Left ventricle myocardium inferior (tissue), 1 donor: ENCODE measurements around the gene DDN. TPM values are rescaled to one million over a fixed set of nuclear protein-coding genes. Genes with fewer than 3 reads are reported as not detected.

ENCODE experiments used
- DNase-seq: peaks from one replicate; pipeline ENCODE4 v3.0.0-alpha.2; 2020
- H3K27ac ChIP-seq: fragments of 200-600 bp; replicated peaks from 2 replicates; pipeline ENCODE4 v1.8.0; 2021
- H3K27me3 ChIP-seq: fragments of 200-600 bp; 2 replicates; pipeline ENCODE4 v1.8.0; 2021; ENCODE audit warnings: low read depth
- H3K36me3 ChIP-seq: fragments of 200-600 bp; 2 replicates; pipeline ENCODE4 v1.8.0; 2021
- H3K4me1 ChIP-seq: fragments of 200-600 bp; 2 replicates; pipeline ENCODE4 v1.8.0; 2021
- H3K4me3 ChIP-seq: fragments of 200-600 bp; 2 replicates; pipeline ENCODE4 v1.8.0; 2021; ENCODE audit warnings: mild to moderate bottlenecking, moderate library complexity
- H3K9me3 ChIP-seq: fragments of 200-600 bp; replicated peaks from 2 replicates; pipeline ENCODE4 v1.8.0; 2021
- CTCF ChIP-seq: fragments of 200-600 bp; IDR thresholded peaks from 2 replicates; pipeline ENCODE4 v1.8.0; 2021; ENCODE audit warnings: antibody characterized with exemption, mild to moderate bottlenecking, borderline replicate concordance
- intact Hi-C: fragments of 100-400 bp; cut with micrococcal nuclease; formaldehyde crosslinking; loops from one replicate; pipeline ENCODE4 v1.11.0; 2022
- total RNA-seq: library from RNA; stranded (reverse); fragmentation: NEBNext Ultra II Directional; extraction: Animal tissue kit (Norgen Biotek cat#: 25700); gene quantifications from one replicate; pipeline ENCODE4 v1.2.1, GENCODE V29; 2021
- donor health status: DM: no; HTN: yes; CAD: no; lungs with severe emphysema.

The DDN gene
- total RNA-seq, 1 donor from 2014 or later: 1.4 TPM

GRCh38 chr12:48954061-48954460 is 45.1 kb downstream of the DDN start:
- peaks cover 42% of the 10 kb centered on the region for H3K4me1 ChIP-seq
- TF ChIP-seq CTCF: no peak

GRCh38 chr12:48952691-48953090 is 46.5 kb downstream of the DDN start:
- H3K4me3 ChIP-seq: no peak overlapping the region
- intact Hi-C loops: no loop called here

More at GRCh38 chr12:48954061-48954460, 45.1 kb downstream of the DDN start:
- intact Hi-C loops: no loop called here
- peaks cover 21% of the 10 kb centered on the region for H3K36me3 ChIP-seq
- no peak overlapping the region for H3K4me3 ChIP-seq
- H3K27ac ChIP-seq: no peak overlapping the region
- DNase-seq: no peak
- H3K9me3 ChIP-seq: no peaks in the 10 kb centered on the region
- no peaks in the 10 kb centered on the region for H3K27me3 ChIP-seq

GRCh38 chr12:48947727-48948126 is 51.4 kb downstream of the DDN start:
- no peak for TF ChIP-seq CTCF
- no peak for DNase-seq
- Histone ChIP-seq H3K27me3 (no peaks in the 10 kb centered on the region), H3K9me3 (no peaks in the 10 kb centered on the region), H3K4me1 (peaks cover 39% of the 10 kb centered on the region), H3K36me3 (peaks cover 21% of the 10 kb centered on the region), H3K4me3 (no peak overlapping the region), H3K27ac (no peak overlapping the region)
- intact Hi-C loops: no loop called here

More at GRCh38 chr12:48952691-48953090, 46.5 kb downstream of the DDN start:
- Histone ChIP-seq H3K4me1 (peaks cover 39% of the 10 kb centered on the region), H3K27me3 (no peaks in the 10 kb centered on the region), H3K9me3 (no peaks in the 10 kb centered on the region), H3K36me3 (peaks cover 21% of the 10 kb centered on the region), H3K27ac (no peak overlapping the region)
- DNase-seq: no peak
- no peak for TF ChIP-seq CTCF

GRCh38 chr12:48946943-48947342 is 52.2 kb downstream of the DDN start:
- H3K4me3 ChIP-seq: no peak overlapping the region
- H3K27ac ChIP-seq: no peak overlapping the region
- H3K9me3 ChIP-seq: no peaks in the 10 kb centered on the region
- H3K27me3 ChIP-seq: no peaks in the 10 kb centered on the region
- TF ChIP-seq CTCF: no peak
- DNase-seq: no peak
- H3K36me3 ChIP-seq: peaks cover 14% of the 10 kb centered on the region
- intact Hi-C loops: no loop called here
- H3K4me1 ChIP-seq: peaks cover 39% of the 10 kb centered on the region

- Histone ChIP-seq H3K27ac (no peak overlapping the region), H3K36me3 (peaks cover 10% of the 10 kb centered on the region), H3K9me3 (no peaks in the 10 kb centered on the region), H3K4me1 (peaks cover 45% of the 10 kb centered on the region), H3K4me3 (no peak overlapping the region), H3K27me3 (no peaks in the 10 kb centered on the region)
- intact Hi-C loops: no loop called here
- no peak for TF ChIP-seq CTCF
- no peak for DNase-seq
Measured at GRCh38 chr12:48946205-48946604, 53.0 kb downstream of the DDN start.

Other genes starting within 250 kb of the DDN start
- gene ADCY6, start 210.3 kb downstream of the DDN start, total RNA-seq: 98.4 TPM
- 4.8 TPM for gene CACNB3, start 180.9 kb downstream of the DDN start, total RNA-seq
- 36.6 TPM for gene DDX23, start 147.2 kb downstream of the DDN start, total RNA-seq
- 0.47 TPM for gene RND1, start 133.5 kb downstream of the DDN start, total RNA-seq
- gene FKBP11, start 73.9 kb downstream of the DDN start, total RNA-seq: 4.3 TPM
- 49.6 TPM for gene ARF3, start 41.9 kb downstream of the DDN start, total RNA-seq
- gene WNT10B, start 27.6 kb downstream of the DDN start, total RNA-seq: 0.44 TPM
- not detected for gene WNT1, start 21.1 kb downstream of the DDN start, total RNA-seq
- 104 TPM for gene PRKAG1, start 19.4 kb upstream of the DDN start, total RNA-seq
- gene KMT2D, start 61.4 kb upstream of the DDN start, total RNA-seq: 38.5 TPM
- gene RHEBL1, start 70.6 kb upstream of the DDN start, total RNA-seq: not detected
- 0.41 TPM for gene DHH, start 95.4 kb upstream of the DDN start, total RNA-seq
- gene LMBR1L, start 111.5 kb upstream of the DDN start, total RNA-seq: 27.5 TPM
- 318 TPM for gene TUBA1B, start 132.0 kb upstream of the DDN start, total RNA-seq
- 102 TPM for gene TUBA1A, start 189.7 kb upstream of the DDN start, total RNA-seq